Measurements from ENCODE around the gene ARID1B.

The ARID1B gene

GRCh38 chr6:156825475-156825874 is 48.3 kb downstream of the ARID1B start:
- no peak for DNase-seq (ENCODE audit: low spot score)

- no peak for DNase-seq (ENCODE audit: low spot score)
Observed at GRCh38 chr6:156826290-156826955, 49.2 kb downstream of the ARID1B start.

- DNase-seq (ENCODE audit: low spot score), result no peak
Observed at GRCh38 chr6:156827382-156827781, 50.2 kb downstream of the ARID1B start.

GRCh38 chr6:156828280-156828703 is 51.1 kb downstream of the ARID1B start:
- DNase-seq (ENCODE audit: low spot score), result peak; percentile 24

GRCh38 chr6:156830126-156830525 is 52.9 kb downstream of the ARID1B start:
- DNase-seq (ENCODE audit: low spot score), result no peak

GRCh38 chr6:156832231-156832647 is 55.1 kb downstream of the ARID1B start:
- no peak for DNase-seq (ENCODE audit: low spot score)

GRCh38 chr6:156832669-156833068 is 55.5 kb downstream of the ARID1B start:
- DNase-seq (ENCODE audit: low spot score), result no peak

DNA sequence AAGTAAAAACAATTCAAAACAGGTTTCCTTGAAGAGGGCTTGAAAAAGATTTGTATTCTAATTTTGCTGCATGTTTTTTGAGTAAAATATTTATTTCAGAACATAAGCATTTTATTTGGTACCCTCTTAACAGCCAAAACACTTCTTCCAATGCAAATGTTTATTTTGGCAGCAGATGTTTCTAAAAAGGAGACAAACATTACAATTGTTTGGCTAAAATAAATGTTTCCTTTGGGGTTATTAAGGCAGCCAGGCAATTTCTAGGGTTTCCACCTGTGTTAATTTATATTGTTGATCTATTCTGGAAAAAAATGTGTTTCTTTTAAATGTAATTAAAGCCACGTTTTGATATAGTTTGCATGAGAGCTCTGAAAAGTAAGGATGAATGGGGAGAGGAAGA is 56.6 kb downstream of the ARID1B start:
- no peak for DNase-seq (ENCODE audit: low spot score)

- no peak for DNase-seq (ENCODE audit: low spot score)
Observed at GRCh38 chr6:156839129-156839528, 62.0 kb downstream of the ARID1B start.

DNA sequence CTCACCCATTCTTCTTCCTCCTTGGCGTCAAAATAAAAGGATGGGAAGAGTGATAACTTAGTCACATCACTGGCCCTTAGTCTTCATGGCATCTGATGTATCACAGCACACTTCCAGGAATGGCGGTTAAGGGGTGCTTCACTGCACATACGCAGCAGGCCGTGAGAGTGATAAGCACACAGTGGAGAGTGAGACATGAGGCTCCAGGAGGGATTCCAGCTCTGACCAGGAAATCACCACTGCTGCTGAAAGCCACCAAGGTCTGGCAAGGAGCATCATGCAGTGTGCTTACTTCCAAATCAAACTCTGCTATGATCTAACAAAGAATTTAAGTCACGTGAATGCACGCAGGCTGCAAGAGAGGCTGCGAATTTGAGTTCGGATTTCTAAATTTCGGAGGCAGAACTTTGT is 62.4 kb downstream of the ARID1B start:
- DNase-seq (ENCODE audit: low spot score), result no peak

- no peak for DNase-seq (ENCODE audit: low spot score)
Observed at GRCh38 chr6:156840136-156840535, 63.0 kb downstream of the ARID1B start.

- DNase-seq (ENCODE audit: low spot score), result no peak
Observed at GRCh38 chr6:156840606-156841005, 63.4 kb downstream of the ARID1B start.

DNA sequence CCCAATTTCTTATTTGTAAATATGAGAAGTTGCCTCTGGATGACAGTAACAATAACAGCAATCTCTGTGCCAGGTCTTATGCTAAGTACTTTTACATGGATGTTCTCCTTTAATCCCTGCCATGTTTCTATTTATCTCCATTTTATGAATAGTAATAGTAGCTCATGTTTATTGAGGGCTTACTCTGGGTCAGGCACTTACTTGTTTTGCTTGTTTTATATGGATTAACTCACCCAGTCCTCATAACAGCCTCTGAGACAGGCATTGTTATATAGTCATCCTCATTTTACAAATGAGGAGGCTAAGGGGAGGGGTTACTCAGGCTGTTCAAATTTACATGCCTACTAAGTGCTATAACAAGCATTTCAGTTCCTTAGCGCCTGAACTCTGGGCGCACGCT is 64.3 kb downstream of the ARID1B start:
- DNase-seq (ENCODE audit: low spot score), result no peak

- no peak for DNase-seq (ENCODE audit: low spot score)
Observed at GRCh38 chr6:156842598-156843250, 65.5 kb downstream of the ARID1B start.

GRCh38 chr6:156844089-156844488 is 66.9 kb downstream of the ARID1B start:
- DNase-seq (ENCODE audit: low spot score), result no peak

GRCh38 chr6:156845454-156846155 is 68.4 kb downstream of the ARID1B start:
- no peak for DNase-seq (ENCODE audit: low spot score)

- no peak for DNase-seq (ENCODE audit: low spot score)
Observed at GRCh38 chr6:156846845-156847599, 69.8 kb downstream of the ARID1B start.

- DNase-seq (ENCODE audit: low spot score), result no peak
Observed at GRCh38 chr6:156848123-156848522, 70.9 kb downstream of the ARID1B start.

GRCh38 chr6:156848533-156848932 is 71.4 kb downstream of the ARID1B start:
- DNase-seq (ENCODE audit: low spot score), result no peak

- no peak for DNase-seq (ENCODE audit: low spot score)
Observed at GRCh38 chr6:156849806-156850205, 72.6 kb downstream of the ARID1B start.

DNA sequence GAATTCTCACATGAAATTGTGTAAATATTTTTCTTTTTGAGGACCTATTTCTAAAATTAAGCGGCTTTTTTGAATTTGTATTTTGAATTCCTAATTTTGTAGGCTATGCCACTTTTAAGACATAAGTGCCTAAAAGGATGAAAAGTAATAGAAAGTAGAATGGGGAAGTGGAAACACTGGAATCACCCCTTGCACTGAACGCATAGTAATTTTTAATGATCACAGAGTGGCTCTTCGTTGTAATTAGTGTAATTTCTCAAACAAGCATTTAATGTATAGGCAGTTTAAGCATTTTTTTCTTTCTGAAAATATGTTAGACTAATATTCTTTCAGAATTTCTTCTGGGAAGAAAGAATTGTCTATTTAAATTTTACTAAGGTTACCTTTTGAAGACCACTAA is 73.2 kb downstream of the ARID1B start:
- no peak for DNase-seq (ENCODE audit: low spot score)

GRCh38 chr6:156851454-156851921 is 74.3 kb downstream of the ARID1B start:
- no peak for DNase-seq (ENCODE audit: low spot score)
